ENCODE data around the gene CNTNAP2. TPM values are rescaled to one million over a fixed set of nuclear protein-coding genes. Genes with fewer than 3 reads are reported as not detected.

Gene CNTNAP2
- total RNA-seq, 2 experiments from 2014 or later = 0.14 TPM; not detected in 1

DNA sequence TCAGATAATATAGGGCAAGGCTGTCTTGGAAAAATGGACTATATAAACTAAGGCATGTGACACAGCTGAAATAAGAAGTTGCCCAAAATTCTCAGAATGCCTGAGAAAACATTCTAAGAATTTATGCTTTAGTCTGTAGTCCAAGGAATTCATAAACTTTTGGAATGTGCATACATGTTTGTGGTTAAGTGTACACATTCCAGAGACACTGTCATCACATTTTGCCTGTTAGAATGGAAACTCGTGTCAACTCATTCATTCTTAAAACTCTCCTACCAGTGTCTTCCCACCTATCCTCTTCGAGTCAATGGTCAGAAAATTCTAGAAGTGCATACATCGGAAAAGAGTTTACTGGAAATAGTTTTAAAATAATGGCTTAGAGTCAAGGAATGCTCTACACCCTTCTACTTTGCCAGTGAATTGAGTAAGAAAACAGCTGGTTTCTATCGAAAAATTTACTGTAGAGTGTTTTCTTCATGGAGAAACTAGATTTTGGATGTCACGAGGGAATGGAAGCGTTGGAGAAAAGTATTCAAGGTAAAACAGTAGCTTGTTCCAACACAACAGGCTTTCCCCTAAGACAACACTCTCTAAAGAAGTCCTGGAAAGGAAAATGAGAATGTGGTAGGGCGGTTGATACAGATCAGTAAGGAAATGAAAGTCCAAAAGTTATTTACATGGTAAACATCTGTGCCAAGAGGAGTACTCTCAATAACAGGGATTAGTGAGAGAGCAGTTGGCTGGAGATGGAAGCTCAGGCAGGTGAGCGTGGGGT lies 1296.4 kb downstream of the CNTNAP2 start:
- no peak for DNase-seq
- CTCF ChIA-PET = no interaction called here
- H3K9me3 Mint-ChIP-seq = peaks cover 11% of the 10 kb centered on the region
- peak overlapping the region; percentile 46 for H3K27ac Mint-ChIP-seq
- H3K4me1 Mint-ChIP-seq (ENCODE audit: low read depth) = no peaks in the 10 kb centered on the region
- H3K4me3 Mint-ChIP-seq = no peak overlapping the region
- H3K27me3 Mint-ChIP-seq (ENCODE audit: low read depth) = no peaks in the 10 kb centered on the region
- intact Hi-C loops (cut with micrococcal nuclease) = no loop called here
- no peaks in the 10 kb centered on the region for H3K36me3 Mint-ChIP-seq (ENCODE audit: low read depth)

DNA sequence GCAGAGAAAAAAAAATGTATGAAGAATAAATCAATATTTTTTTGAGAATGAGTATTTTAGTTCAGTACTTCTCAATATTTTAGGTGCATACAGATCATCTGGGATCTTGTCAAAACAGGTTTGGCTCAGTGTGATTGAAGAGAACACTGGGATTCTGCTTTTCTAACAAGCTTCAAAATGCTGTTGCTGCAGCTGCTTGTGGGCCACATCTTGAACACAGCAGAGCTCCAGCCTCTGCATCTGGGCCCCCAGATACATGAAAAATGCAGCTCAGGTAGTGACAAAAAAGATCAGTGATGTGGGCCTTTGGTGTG lies 1296.9 kb downstream of the CNTNAP2 start:
- CTCF ChIA-PET = no interaction called here
- intact Hi-C loops (cut with micrococcal nuclease) = no loop called here
- Mint-ChIP-seq H3K4me1 (ENCODE audit: low read depth) (no peaks in the 10 kb centered on the region), H3K9me3 (peaks cover 8% of the 10 kb centered on the region), H3K4me3 (no peak overlapping the region), H3K27me3 (ENCODE audit: low read depth) (no peaks in the 10 kb centered on the region), H3K36me3 (ENCODE audit: low read depth) (no peaks in the 10 kb centered on the region), H3K27ac (no peak overlapping the region)
- DNase-seq = no peak

- no peak overlapping the region for H3K27ac Mint-ChIP-seq
- intact Hi-C loops (cut with micrococcal nuclease) = no loop called here
- peaks cover 6% of the 10 kb centered on the region for H3K9me3 Mint-ChIP-seq
- DNase-seq = no peak
- H3K4me1 Mint-ChIP-seq (ENCODE audit: low read depth) = no peaks in the 10 kb centered on the region
- H3K27me3 Mint-ChIP-seq (ENCODE audit: low read depth) = no peaks in the 10 kb centered on the region
- H3K4me3 Mint-ChIP-seq = no peak overlapping the region
- CTCF ChIA-PET = no interaction called here
- H3K36me3 Mint-ChIP-seq (ENCODE audit: low read depth) = no peaks in the 10 kb centered on the region
Observed at GRCh38 chr7:147415991-147416390, 1299.4 kb downstream of the CNTNAP2 start.

GRCh38 chr7:147418966-147419365 lies 1302.4 kb downstream of the CNTNAP2 start:
- no peak overlapping the region for H3K4me3 Mint-ChIP-seq
- peaks cover 6% of the 10 kb centered on the region for H3K9me3 Mint-ChIP-seq
- H3K4me1 Mint-ChIP-seq (ENCODE audit: low read depth) = no peaks in the 10 kb centered on the region
- CTCF ChIA-PET = no interaction called here
- no peak overlapping the region for H3K27ac Mint-ChIP-seq
- intact Hi-C loops (cut with micrococcal nuclease) = no loop called here
- no peak for DNase-seq
- H3K36me3 Mint-ChIP-seq (ENCODE audit: low read depth) = no peaks in the 10 kb centered on the region
- H3K27me3 Mint-ChIP-seq (ENCODE audit: low read depth) = no peaks in the 10 kb centered on the region

GRCh38 chr7:147423875-147424274 lies 1307.3 kb downstream of the CNTNAP2 start:
- H3K4me1 Mint-ChIP-seq (ENCODE audit: low read depth) = no peaks in the 10 kb centered on the region
- CTCF ChIA-PET = no interaction called here
- H3K27ac Mint-ChIP-seq = no peak overlapping the region
- intact Hi-C loops (cut with micrococcal nuclease) = no loop called here
- H3K36me3 Mint-ChIP-seq (ENCODE audit: low read depth) = no peaks in the 10 kb centered on the region
- peaks cover 6% of the 10 kb centered on the region for H3K9me3 Mint-ChIP-seq
- no peak for DNase-seq
- H3K4me3 Mint-ChIP-seq = no peak overlapping the region
- no peaks in the 10 kb centered on the region for H3K27me3 Mint-ChIP-seq (ENCODE audit: low read depth)

DNA sequence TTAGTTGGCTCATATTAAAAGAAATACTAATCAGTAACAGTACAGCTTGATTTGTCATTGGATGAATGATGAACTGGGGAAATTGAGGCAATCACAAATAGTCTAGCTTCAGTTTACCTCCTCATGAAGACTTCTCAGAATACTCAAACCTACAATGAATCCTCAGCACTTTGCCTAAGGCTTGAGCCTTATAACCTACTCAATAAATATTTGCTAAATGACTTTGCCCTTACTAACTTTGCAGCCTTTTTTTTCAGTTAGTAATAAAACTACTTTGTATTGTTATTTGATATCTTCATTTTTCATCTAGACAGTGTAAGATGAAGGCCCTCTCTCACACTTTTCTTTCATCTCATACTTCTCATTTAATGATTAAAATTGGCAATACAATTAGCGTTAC lies 1311.5 kb downstream of the CNTNAP2 start:
- Mint-ChIP-seq H3K36me3 (ENCODE audit: low read depth) (no peaks in the 10 kb centered on the region), H3K4me1 (ENCODE audit: low read depth) (no peaks in the 10 kb centered on the region), H3K9me3 (peaks cover 6% of the 10 kb centered on the region), H3K27ac (no peak overlapping the region), H3K27me3 (ENCODE audit: low read depth) (no peaks in the 10 kb centered on the region), H3K4me3 (no peak overlapping the region)
- CTCF ChIA-PET = no interaction called here
- intact Hi-C loops (cut with micrococcal nuclease) = no loop called here
- DNase-seq = no peak

DNA sequence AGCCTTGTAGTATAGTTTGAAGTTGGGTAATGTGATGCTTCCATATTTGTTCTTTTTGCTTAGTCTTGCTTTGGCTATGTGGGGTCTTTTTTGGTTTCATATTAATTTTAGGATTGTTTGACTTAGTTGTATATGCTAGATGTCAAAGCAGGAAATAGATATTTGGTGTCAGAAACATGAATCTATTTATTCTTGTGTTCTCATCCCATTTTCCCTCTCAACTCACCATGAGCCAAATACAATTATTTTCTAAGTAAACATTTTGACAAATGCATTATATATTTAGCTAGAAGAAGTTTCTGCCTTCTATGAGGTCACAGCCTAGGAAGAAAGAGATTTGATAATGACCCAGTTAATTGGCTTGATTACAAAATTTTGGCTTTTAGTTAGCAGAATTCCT lies 1313.4 kb downstream of the CNTNAP2 start:
- Mint-ChIP-seq H3K27me3 (ENCODE audit: low read depth) (no peaks in the 10 kb centered on the region), H3K27ac (no peak overlapping the region), H3K36me3 (ENCODE audit: low read depth) (no peaks in the 10 kb centered on the region), H3K9me3 (peaks cover 7% of the 10 kb centered on the region), H3K4me3 (no peak overlapping the region), H3K4me1 (ENCODE audit: low read depth) (no peaks in the 10 kb centered on the region)
- intact Hi-C loops (cut with micrococcal nuclease) = no loop called here
- DNase-seq = no peak
- CTCF ChIA-PET = no interaction called here

DNA sequence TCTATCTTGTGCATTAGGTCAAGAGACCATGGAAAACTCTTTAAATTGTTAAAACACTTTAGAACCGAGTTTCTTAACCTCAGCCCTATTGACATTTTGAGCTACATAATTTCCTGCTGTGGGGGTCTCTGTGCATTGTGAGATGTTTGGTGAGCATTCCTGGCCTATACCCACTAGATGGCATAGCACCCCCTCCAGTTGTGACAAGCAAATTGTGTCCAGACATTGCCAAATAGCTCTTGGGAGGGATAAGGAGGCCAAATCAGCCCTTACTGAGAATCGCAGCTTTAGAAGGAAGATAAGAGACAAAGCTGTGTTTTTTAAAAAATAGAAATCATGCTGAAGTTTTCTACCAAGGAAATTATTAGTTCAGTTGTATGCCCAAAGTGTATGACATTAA lies 1315.5 kb downstream of the CNTNAP2 start:
- no peak overlapping the region for H3K4me3 Mint-ChIP-seq
- no peaks in the 10 kb centered on the region for H3K27me3 Mint-ChIP-seq (ENCODE audit: low read depth)
- H3K27ac Mint-ChIP-seq = no peak overlapping the region
- H3K36me3 Mint-ChIP-seq (ENCODE audit: low read depth) = no peaks in the 10 kb centered on the region
- intact Hi-C loops (cut with micrococcal nuclease) = no loop called here
- no peak for DNase-seq
- H3K9me3 Mint-ChIP-seq = peaks cover 6% of the 10 kb centered on the region
- CTCF ChIA-PET = no interaction called here
- H3K4me1 Mint-ChIP-seq (ENCODE audit: low read depth) = no peaks in the 10 kb centered on the region

GRCh38 chr7:147432576-147432975 lies 1316.0 kb downstream of the CNTNAP2 start:
- Mint-ChIP-seq H3K9me3 (peaks cover 3% of the 10 kb centered on the region), H3K4me1 (ENCODE audit: low read depth) (no peaks in the 10 kb centered on the region), H3K4me3 (no peak overlapping the region), H3K36me3 (ENCODE audit: low read depth) (no peaks in the 10 kb centered on the region), H3K27ac (no peak overlapping the region), H3K27me3 (ENCODE audit: low read depth) (no peaks in the 10 kb centered on the region)
- intact Hi-C loops (cut with micrococcal nuclease) = no loop called here
- no peak for DNase-seq
- CTCF ChIA-PET = no interaction called here

DNA sequence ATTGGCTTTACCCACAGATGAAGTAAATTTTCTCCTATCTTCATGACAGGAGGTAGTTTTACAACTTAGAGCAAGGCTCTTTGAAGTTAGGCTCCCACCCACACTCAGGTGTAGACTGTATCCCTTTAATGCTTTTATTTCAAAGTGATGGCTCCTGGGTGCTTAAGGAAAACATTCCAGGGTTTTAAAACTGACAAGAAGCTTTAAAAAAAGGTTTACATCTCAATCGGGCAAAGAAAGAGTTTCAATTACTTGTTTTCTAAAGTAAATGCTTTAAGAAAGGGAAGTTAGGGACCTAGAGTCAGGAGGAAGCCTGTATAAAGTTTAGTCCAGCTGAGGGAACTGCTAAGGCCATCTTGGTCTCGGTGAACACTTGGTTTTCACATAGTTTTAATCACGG lies 1320.1 kb downstream of the CNTNAP2 start:
- H3K4me1 Mint-ChIP-seq (ENCODE audit: low read depth) = no peaks in the 10 kb centered on the region
- no peak overlapping the region for H3K4me3 Mint-ChIP-seq
- no peak for DNase-seq
- H3K36me3 Mint-ChIP-seq (ENCODE audit: low read depth) = no peaks in the 10 kb centered on the region
- peaks cover 14% of the 10 kb centered on the region for H3K9me3 Mint-ChIP-seq
- CTCF ChIA-PET = no interaction called here
- H3K27me3 Mint-ChIP-seq (ENCODE audit: low read depth) = no peaks in the 10 kb centered on the region
- intact Hi-C loops (cut with micrococcal nuclease) = no loop called here
- no peak overlapping the region for H3K27ac Mint-ChIP-seq

- Mint-ChIP-seq H3K27me3 (ENCODE audit: low read depth) (no peaks in the 10 kb centered on the region), H3K4me1 (ENCODE audit: low read depth) (no peaks in the 10 kb centered on the region), H3K36me3 (ENCODE audit: low read depth) (no peaks in the 10 kb centered on the region), H3K4me3 (no peak overlapping the region), H3K27ac (no peak overlapping the region), H3K9me3 (peaks cover 17% of the 10 kb centered on the region)
- DNase-seq = no peak
- CTCF ChIA-PET = no interaction called here
- intact Hi-C loops (cut with micrococcal nuclease) = no loop called here
Observed at GRCh38 chr7:147438216-147438615, 1321.6 kb downstream of the CNTNAP2 start.

DNA sequence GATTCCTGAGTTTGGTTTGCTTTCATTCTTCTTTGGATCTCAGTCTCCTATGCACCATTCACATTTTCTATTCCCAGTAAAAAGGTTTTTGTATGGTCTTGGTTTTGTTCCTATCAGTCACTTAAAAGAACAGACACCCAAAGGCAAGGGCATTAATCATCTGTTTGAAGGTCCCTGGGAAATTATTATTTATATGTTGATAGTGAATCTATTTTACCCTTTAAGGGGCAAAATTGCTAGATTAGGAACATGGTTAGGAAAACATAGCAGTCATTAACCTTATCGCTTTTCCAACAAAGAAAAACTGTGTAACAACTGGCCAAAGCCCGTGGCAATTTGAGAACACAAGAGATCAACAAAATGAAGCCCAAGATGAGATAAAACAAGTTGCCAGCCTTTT lies 1327.3 kb downstream of the CNTNAP2 start:
- no peak overlapping the region for H3K4me3 Mint-ChIP-seq
- H3K36me3 Mint-ChIP-seq (ENCODE audit: low read depth) = no peaks in the 10 kb centered on the region
- no peak overlapping the region for H3K27ac Mint-ChIP-seq
- intact Hi-C loops (cut with micrococcal nuclease) = no loop called here
- CTCF ChIA-PET = no interaction called here
- no peaks in the 10 kb centered on the region for H3K27me3 Mint-ChIP-seq (ENCODE audit: low read depth)
- H3K4me1 Mint-ChIP-seq (ENCODE audit: low read depth) = no peaks in the 10 kb centered on the region
- H3K9me3 Mint-ChIP-seq = peaks cover 17% of the 10 kb centered on the region
- DNase-seq = no peak

DNA sequence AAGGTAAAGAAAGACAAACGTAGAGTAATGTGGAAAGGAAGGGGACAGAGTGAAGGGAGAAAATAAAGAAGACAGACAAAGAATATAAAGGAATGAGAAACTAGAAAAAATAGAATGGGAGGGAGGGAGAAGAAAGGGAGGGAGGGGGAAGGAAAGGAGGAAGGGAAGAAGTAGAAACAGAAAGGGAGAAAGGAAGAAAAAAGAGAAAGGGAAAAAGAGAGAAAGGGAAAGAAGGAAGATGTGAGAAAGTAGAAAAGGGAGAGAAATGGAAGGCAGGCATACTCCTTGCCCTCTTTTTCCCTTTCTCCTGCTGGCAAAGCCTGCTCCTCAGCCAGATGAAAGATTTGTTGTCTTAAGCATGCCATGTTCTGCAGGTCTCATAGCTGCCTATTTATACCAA lies 1336.2 kb downstream of the CNTNAP2 start:
- H3K9me3 Mint-ChIP-seq = peaks cover 2% of the 10 kb centered on the region
- no peak for DNase-seq
- H3K27ac Mint-ChIP-seq = no peak overlapping the region
- intact Hi-C loops (cut with micrococcal nuclease) = no loop called here
- no peaks in the 10 kb centered on the region for H3K4me1 Mint-ChIP-seq (ENCODE audit: low read depth)
- H3K27me3 Mint-ChIP-seq (ENCODE audit: low read depth) = no peaks in the 10 kb centered on the region
- no peaks in the 10 kb centered on the region for H3K36me3 Mint-ChIP-seq (ENCODE audit: low read depth)
- CTCF ChIA-PET = no interaction called here
- H3K4me3 Mint-ChIP-seq = no peak overlapping the region

DNA sequence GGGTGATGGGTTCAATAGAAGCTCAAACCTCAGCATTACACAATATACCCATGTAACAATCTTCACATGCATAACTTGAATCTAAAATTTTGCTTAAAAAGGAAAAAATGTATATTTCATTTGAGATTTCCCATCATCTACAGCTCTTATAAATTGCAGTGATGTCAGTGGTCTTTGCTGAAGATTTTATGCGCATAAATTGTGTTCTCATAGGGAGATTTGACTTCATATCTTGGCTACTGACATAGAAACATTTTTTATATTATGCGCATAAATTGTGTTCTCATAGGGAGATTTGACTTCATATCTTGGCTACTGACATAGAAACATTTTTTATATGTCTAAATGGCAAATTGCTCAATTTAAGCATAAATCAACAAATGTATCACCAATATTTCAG lies 1348.6 kb downstream of the CNTNAP2 start:
- H3K27ac Mint-ChIP-seq = no peak overlapping the region
- intact Hi-C loops (cut with micrococcal nuclease) = no loop called here
- H3K4me3 Mint-ChIP-seq = no peak overlapping the region
- no peaks in the 10 kb centered on the region for H3K4me1 Mint-ChIP-seq (ENCODE audit: low read depth)
- no peak for DNase-seq
- peaks cover 8% of the 10 kb centered on the region for H3K9me3 Mint-ChIP-seq
- no peaks in the 10 kb centered on the region for H3K27me3 Mint-ChIP-seq (ENCODE audit: low read depth)
- CTCF ChIA-PET = no interaction called here
- no peaks in the 10 kb centered on the region for H3K36me3 Mint-ChIP-seq (ENCODE audit: low read depth)
